ENCODE measurements around the gene COPS4.
"Not testable (repeated sequence)": the region's sequence is repeated elsewhere in the genome, so short reads cannot be mapped to it uniquely, and the experiment has no call there.

COPS4 gene

GRCh38 chr4:83034630-83035494, at the start of gene COPS4:
Gene COPS4, plus strand, starts transcription at chr4:83035183. Its CDS starts 42 bp downstream, at chr4:83035225.
- DNase-seq: peak; percentile 99

- DNase-seq: not testable (repeated sequence)
Observed at GRCh38 chr4:82987519-82987918, 47.5 kb upstream of the COPS4 start.

- DNase-seq: no peak
Observed at GRCh38 chr4:82988323-82988832, 46.6 kb upstream of the COPS4 start.

- peak in 1 of 2 donors; percentile 46 for DNase-seq
Observed at GRCh38 chr4:82989575-82990429, 45.2 kb upstream of the COPS4 start.

GRCh38 chr4:82994834-82995233, 40.1 kb upstream of the COPS4 start:
- DNase-seq: no peak

- DNase-seq: no peak
Observed at GRCh38 chr4:82998898-82999297, 36.1 kb upstream of the COPS4 start.

- no peak for DNase-seq
Observed at GRCh38 chr4:83002329-83002728, 32.7 kb upstream of the COPS4 start.

- DNase-seq: not testable (repeated sequence)
Observed at GRCh38 chr4:83003044-83003791, 31.8 kb upstream of the COPS4 start.

GRCh38 chr4:83009529-83009928, 25.5 kb upstream of the COPS4 start:
- DNase-seq: no peak

- DNase-seq: peak in 1 of 2 donors; percentile 41
Observed at GRCh38 chr4:83010111-83010521, 24.9 kb upstream of the COPS4 start.

GRCh38 chr4:83010522-83011318, 24.3 kb upstream of the COPS4 start, which contains the start of gene LIN54:
Gene LIN54, minus strand, starts transcription at chr4:83010823. Its CDS starts 25,979 bp downstream, at chr4:82984844.
- peak; percentile 89 to 91 for DNase-seq

- peak in 1 of 2 donors; percentile 13 for DNase-seq
Observed at GRCh38 chr4:83011689-83012199, 23.2 kb upstream of the COPS4 start.

GRCh38 chr4:83012200-83012686, 22.7 kb upstream of the COPS4 start:
- peak; percentile 3 to 18 for DNase-seq

- DNase-seq: peak; percentile 95 to 98
Observed at GRCh38 chr4:83012687-83013419, 22.1 kb upstream of the COPS4 start.

GRCh38 chr4:83013420-83013867, 21.5 kb upstream of the COPS4 start:
- no peak for DNase-seq

GRCh38 chr4:83013902-83014301, 21.1 kb upstream of the COPS4 start:
- no peak for DNase-seq

- DNase-seq: no peak
Observed at GRCh38 chr4:83019794-83020494, 15.0 kb upstream of the COPS4 start.

GRCh38 chr4:83022724-83023450, 12.1 kb upstream of the COPS4 start:
- DNase-seq: peak in 1 of 2 donors; percentile 13

GRCh38 chr4:83023599-83023998, 11.4 kb upstream of the COPS4 start:
- DNase-seq: not testable (repeated sequence)

All from CD4-positive, alpha-beta T cell treated with Interferon alpha-2 for 1 hour (primary cell).